ENCODE data around the gene CNNM1. TPM values are rescaled to one million over a fixed set of nuclear protein-coding genes. Genes with fewer than 3 reads are reported as not detected.

Gene CNNM1
- total RNA-seq, 1 donor from 2014 or later = 0.56 TPM

DNA sequence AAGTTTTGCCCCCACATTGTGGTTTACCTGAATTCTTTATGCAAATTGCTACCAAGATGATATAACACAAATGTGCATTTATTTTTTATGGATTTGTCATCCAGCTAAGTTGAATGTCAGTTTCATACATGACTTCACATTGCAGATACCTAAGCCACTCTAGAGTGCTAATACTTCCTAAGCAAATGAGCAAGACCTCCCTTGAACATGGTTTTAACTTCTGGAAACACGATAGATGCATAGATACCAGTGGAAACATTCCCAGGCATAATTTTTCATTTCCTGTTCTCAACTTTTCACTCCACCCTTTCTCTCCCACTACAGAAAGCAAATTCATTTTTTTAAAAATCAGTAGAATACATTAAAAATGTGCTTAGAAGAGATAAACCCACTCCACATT is 81.0 kb downstream of the CNNM1 start:
- Histone ChIP-seq H3K9ac (no peak overlapping the region), H3K79me2 (ENCODE audit: low read depth) (no peaks in the 10 kb centered on the region), H3K4me2 (no peak overlapping the region), H3K4me3 (no peak overlapping the region), H3K27ac (no peak overlapping the region), H3K9me3 (ENCODE audit: low read depth) (no peaks in the 10 kb centered on the region), H3K36me3 (peaks cover 3% of the 10 kb centered on the region), H4K20me1 (ENCODE audit: low read depth) (peaks cover 2% of the 10 kb centered on the region), H3K4me1 (no peaks in the 10 kb centered on the region), H2AFZ (replicated peaks) (no peak overlapping the region), H3F3A (ENCODE audit: low read depth) (no peaks in the 10 kb centered on the region), H3K27me3 (no peaks in the 10 kb centered on the region)
- TF ChIP-seq EZH2phosphoT487 (IDR thresholded peaks at IDR 0.05) (no peak), EZH2 (IDR thresholded peaks at IDR 0.05) (no peak)
- TF ChIP-seq, protein P1, sequence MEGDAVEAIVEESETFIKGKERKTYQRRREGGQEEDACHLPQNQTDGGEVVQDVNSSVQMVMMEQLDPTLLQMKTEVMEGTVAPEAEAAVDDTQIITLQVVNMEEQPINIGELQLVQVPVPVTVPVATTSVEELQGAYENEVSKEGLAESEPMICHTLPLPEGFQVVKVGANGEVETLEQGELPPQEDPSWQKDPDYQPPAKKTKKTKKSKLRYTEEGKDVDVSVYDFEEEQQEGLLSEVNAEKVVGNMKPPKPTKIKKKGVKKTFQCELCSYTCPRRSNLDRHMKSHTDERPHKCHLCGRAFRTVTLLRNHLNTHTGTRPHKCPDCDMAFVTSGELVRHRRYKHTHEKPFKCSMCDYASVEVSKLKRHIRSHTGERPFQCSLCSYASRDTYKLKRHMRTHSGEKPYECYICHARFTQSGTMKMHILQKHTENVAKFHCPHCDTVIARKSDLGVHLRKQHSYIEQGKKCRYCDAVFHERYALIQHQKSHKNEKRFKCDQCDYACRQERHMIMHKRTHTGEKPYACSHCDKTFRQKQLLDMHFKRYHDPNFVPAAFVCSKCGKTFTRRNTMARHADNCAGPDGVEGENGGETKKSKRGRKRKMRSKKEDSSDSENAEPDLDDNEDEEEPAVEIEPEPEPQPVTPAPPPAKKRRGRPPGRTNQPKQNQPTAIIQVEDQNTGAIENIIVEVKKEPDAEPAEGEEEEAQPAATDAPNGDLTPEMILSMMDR (IDR thresholded peaks at IDR 0.05) = no peak
- H3K36me3 Mint-ChIP-seq = peaks cover 12% of the 10 kb centered on the region
- no peak for DNase-seq (ENCODE audit: low spot score)
- no peak overlapping the region for H3K4me3 Mint-ChIP-seq
- H3K4me1 Mint-ChIP-seq = no peaks in the 10 kb centered on the region
- no peak overlapping the region for H3K27ac Mint-ChIP-seq
- H3K27me3 Mint-ChIP-seq (ENCODE audit: insufficient read depth, low read depth) = peaks cover 2% of the 10 kb centered on the region
- H3K9me3 Mint-ChIP-seq = no peaks in the 10 kb centered on the region

DNA sequence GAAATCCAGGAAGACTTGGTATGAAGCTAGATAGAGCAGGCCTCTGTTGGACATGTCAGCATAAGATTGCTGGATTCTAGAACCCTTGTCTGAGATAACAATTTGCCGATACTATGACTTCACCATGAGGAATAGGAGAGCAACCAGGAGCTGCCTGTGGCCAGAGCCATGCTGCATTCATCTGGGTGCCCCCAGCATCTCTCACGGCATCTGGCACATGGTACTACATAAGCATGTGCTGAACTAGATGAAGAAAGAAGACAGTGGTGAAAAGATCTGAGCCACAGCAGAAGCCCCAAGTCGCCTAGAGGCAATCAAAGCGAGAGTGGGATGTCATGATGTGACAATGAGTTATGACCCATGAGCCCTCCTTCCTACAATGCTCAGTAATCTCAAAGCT is 81.7 kb downstream of the CNNM1 start:
- H3K79me2 ChIP-seq (ENCODE audit: low read depth) = no peaks in the 10 kb centered on the region
- H3K4me2 ChIP-seq = no peak overlapping the region
- DNase-seq (ENCODE audit: low spot score) = no peak
- Mint-ChIP-seq H3K4me1 (no peaks in the 10 kb centered on the region), H3K27ac (no peak overlapping the region), H3K36me3 (peaks cover 8% of the 10 kb centered on the region), H3K9me3 (no peaks in the 10 kb centered on the region), H3K27me3 (ENCODE audit: insufficient read depth, low read depth) (peaks cover 2% of the 10 kb centered on the region), H3K4me3 (no peak overlapping the region)
- H3K36me3 ChIP-seq = no peaks in the 10 kb centered on the region
- no peak overlapping the region for H2AFZ ChIP-seq (replicated peaks)
- H3K27me3 ChIP-seq = no peaks in the 10 kb centered on the region
- no peaks in the 10 kb centered on the region for H3K4me1 ChIP-seq
- no peak overlapping the region for H3K27ac ChIP-seq
- no peaks in the 10 kb centered on the region for H3K9me3 ChIP-seq (ENCODE audit: low read depth)
- H4K20me1 ChIP-seq (ENCODE audit: low read depth) = peaks cover 2% of the 10 kb centered on the region
- H3K9ac ChIP-seq = no peak overlapping the region
- no peak overlapping the region for H3K4me3 ChIP-seq
- TF ChIP-seq, protein P1 (IDR thresholded peaks at IDR 0.05) = no peak
- TF ChIP-seq EZH2 (IDR thresholded peaks at IDR 0.05) (no peak), EZH2phosphoT487 (IDR thresholded peaks at IDR 0.05) (no peak)
- no peaks in the 10 kb centered on the region for H3F3A ChIP-seq (ENCODE audit: low read depth)

DNA sequence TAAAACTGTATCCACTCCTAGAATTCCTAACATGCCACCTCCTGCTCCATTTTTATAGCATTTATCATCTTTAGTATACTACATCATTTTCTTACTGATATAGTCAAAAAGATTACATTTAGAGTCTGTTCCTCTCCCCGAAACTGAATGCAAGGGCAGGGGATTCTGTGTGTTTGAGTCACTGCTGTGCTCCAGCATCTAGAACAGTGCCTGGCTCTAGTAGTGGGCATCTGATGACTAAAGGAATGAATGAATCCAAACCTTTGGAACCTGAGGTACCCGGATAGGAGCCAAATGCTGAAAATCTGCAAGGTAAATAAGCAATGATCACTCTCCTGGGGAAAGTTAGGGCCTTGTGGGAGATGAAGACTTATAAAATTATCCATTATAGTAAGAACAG is 82.4 kb downstream of the CNNM1 start:
- Histone ChIP-seq H3K4me1 (no peaks in the 10 kb centered on the region), H3K27me3 (no peaks in the 10 kb centered on the region), H3F3A (ENCODE audit: low read depth) (no peaks in the 10 kb centered on the region), H3K4me3 (no peak overlapping the region), H3K79me2 (ENCODE audit: low read depth) (no peaks in the 10 kb centered on the region), H4K20me1 (ENCODE audit: low read depth) (peaks cover 2% of the 10 kb centered on the region), H2AFZ (replicated peaks) (no peak overlapping the region), H3K36me3 (no peaks in the 10 kb centered on the region), H3K27ac (no peak overlapping the region), H3K9ac (no peak overlapping the region), H3K4me2 (no peak overlapping the region), H3K9me3 (ENCODE audit: low read depth) (no peaks in the 10 kb centered on the region)
- Mint-ChIP-seq H3K27me3 (ENCODE audit: insufficient read depth, low read depth) (peaks cover 2% of the 10 kb centered on the region), H3K9me3 (peaks cover 4% of the 10 kb centered on the region), H3K36me3 (peaks cover 13% of the 10 kb centered on the region), H3K27ac (no peak overlapping the region), H3K4me3 (no peak overlapping the region), H3K4me1 (no peaks in the 10 kb centered on the region)
- no peak for DNase-seq (ENCODE audit: low spot score)
- TF ChIP-seq, protein P1 (IDR thresholded peaks at IDR 0.05) = no peak
- no peak for TF ChIP-seq EZH2 (IDR thresholded peaks at IDR 0.05)
- TF ChIP-seq EZH2phosphoT487 (IDR thresholded peaks at IDR 0.05) = no peak

All from neural progenitor cell (in vitro differentiated cells).